ENCODE data around the gene SLC34A1.

DNA sequence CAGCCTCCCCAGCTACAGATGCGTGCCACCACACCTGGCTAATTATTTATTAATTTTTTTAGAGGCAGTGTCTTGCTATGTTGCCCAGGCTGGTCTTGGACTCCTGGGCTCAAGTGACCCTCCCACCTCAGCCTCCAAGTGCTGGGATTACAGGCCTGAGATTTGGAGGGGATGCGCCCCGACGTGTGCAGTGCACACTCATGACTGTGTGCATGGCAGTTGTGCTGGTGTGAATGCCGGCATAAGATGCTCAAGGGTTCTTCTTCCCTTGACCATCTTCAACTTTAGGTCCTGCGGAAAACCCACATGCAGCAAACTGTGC is 3.5 kb upstream of the SLC34A1 start:
- TF ChIP-seq, protein P1, sequence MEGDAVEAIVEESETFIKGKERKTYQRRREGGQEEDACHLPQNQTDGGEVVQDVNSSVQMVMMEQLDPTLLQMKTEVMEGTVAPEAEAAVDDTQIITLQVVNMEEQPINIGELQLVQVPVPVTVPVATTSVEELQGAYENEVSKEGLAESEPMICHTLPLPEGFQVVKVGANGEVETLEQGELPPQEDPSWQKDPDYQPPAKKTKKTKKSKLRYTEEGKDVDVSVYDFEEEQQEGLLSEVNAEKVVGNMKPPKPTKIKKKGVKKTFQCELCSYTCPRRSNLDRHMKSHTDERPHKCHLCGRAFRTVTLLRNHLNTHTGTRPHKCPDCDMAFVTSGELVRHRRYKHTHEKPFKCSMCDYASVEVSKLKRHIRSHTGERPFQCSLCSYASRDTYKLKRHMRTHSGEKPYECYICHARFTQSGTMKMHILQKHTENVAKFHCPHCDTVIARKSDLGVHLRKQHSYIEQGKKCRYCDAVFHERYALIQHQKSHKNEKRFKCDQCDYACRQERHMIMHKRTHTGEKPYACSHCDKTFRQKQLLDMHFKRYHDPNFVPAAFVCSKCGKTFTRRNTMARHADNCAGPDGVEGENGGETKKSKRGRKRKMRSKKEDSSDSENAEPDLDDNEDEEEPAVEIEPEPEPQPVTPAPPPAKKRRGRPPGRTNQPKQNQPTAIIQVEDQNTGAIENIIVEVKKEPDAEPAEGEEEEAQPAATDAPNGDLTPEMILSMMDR (IDR thresholded peaks at IDR 0.05): no peak
- TF ChIP-seq POLR2A (IDR thresholded peaks at IDR 0.05): no peak
